ENCODE data around the gene EVI5.

DNA sequence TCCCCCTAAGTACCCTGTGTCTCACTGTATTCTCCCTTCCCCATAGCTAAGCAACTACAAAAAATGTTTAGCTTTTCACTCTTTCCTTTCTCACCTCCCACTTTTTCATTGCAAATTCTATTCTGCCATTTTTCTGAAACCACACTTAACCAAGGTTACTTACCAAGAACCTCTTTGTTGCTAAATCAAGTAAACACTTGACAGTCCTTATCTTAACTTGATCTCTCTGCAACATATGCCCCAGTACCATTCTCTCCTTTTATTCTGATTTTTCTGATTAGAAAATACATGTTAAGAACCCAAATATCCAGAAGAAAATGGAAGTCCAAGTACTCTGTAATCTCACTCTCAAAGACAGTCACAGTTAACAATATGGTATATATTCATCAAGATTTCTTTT is 16.0 kb downstream of the EVI5 start:
- TF ChIP-seq, protein P1, sequence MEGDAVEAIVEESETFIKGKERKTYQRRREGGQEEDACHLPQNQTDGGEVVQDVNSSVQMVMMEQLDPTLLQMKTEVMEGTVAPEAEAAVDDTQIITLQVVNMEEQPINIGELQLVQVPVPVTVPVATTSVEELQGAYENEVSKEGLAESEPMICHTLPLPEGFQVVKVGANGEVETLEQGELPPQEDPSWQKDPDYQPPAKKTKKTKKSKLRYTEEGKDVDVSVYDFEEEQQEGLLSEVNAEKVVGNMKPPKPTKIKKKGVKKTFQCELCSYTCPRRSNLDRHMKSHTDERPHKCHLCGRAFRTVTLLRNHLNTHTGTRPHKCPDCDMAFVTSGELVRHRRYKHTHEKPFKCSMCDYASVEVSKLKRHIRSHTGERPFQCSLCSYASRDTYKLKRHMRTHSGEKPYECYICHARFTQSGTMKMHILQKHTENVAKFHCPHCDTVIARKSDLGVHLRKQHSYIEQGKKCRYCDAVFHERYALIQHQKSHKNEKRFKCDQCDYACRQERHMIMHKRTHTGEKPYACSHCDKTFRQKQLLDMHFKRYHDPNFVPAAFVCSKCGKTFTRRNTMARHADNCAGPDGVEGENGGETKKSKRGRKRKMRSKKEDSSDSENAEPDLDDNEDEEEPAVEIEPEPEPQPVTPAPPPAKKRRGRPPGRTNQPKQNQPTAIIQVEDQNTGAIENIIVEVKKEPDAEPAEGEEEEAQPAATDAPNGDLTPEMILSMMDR (IDR thresholded peaks at IDR 0.05): no peak
- no peak for TF ChIP-seq POLR2A (IDR thresholded peaks at IDR 0.05)

Measured in thyroid gland (tissue), 4 donors.